ENCODE measurements around the gene TREH. TPM values are rescaled to one million over a fixed set of nuclear protein-coding genes. Genes with fewer than 3 reads are reported as not detected.

TREH gene
- total and polyA plus RNA-seq, 2 donors from 2014 or later: 1.0 to 10.2 TPM

DNA sequence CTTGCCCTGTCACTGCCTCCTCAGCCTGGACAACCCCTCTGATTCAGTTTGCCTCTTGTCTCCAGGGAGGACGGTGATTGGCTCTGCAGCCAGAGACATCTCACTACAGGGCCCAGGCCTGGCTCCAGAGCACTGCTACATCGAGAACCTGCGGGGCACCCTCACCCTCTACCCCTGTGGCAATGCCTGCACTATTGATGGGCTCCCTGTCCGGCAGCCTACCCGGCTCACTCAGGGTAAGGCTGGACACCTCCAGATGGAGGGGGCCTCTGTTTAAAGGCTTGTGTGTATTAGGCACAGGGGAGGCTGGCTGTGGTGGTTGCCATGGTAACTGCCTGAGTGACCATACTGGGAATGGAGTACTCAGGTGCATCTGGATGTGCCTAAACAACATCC, 63.5 kb downstream of the TREH start:
- Histone ChIP-seq H3K36me3 (ENCODE audit: control insufficient read depth in 2 of 3, insufficient read depth in 3 of 3, low read length in 3 of 3) (peaks cover 3 to 14% (median 8%) of the 10 kb centered on the region in 3 donors), H3K9ac (ENCODE audit: low read length in 3 of 3) (no peak overlapping the region), H3K4me3 (ENCODE audit: low read length in 3 of 3) (no peak overlapping the region), H3K27ac (ENCODE audit: low read depth in 2 of 2, low read length in 2 of 2) (peak overlapping the region in 1 of 2 donors; percentile 23), H3K4me1 (ENCODE audit: control insufficient read depth in 2 of 3, insufficient read depth in 2 of 3, low read depth in 1 of 3, low read length in 3 of 3) (peaks cover 17 to 68% (median 64%) of the 10 kb centered on the region in 3 donors), H3K9me3 (ENCODE audit: control insufficient read depth in 2 of 3, insufficient read depth in 1 of 3, low read length in 3 of 3) (no peaks in the 10 kb centered on the region), H3K27me3 (ENCODE audit: control insufficient read depth, insufficient read depth, low read length) (no peaks in the 10 kb centered on the region)
- TF ChIP-seq, protein P1, sequence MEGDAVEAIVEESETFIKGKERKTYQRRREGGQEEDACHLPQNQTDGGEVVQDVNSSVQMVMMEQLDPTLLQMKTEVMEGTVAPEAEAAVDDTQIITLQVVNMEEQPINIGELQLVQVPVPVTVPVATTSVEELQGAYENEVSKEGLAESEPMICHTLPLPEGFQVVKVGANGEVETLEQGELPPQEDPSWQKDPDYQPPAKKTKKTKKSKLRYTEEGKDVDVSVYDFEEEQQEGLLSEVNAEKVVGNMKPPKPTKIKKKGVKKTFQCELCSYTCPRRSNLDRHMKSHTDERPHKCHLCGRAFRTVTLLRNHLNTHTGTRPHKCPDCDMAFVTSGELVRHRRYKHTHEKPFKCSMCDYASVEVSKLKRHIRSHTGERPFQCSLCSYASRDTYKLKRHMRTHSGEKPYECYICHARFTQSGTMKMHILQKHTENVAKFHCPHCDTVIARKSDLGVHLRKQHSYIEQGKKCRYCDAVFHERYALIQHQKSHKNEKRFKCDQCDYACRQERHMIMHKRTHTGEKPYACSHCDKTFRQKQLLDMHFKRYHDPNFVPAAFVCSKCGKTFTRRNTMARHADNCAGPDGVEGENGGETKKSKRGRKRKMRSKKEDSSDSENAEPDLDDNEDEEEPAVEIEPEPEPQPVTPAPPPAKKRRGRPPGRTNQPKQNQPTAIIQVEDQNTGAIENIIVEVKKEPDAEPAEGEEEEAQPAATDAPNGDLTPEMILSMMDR (IDR thresholded peaks at IDR 0.05; ENCODE audit: borderline replicate concordance, extremely low read depth, insufficient read depth): no peak
- DNase-seq (peak in 4 of 5 donors; percentile 44 to 59 (median 52)), FAIRE-seq (no peak)
- intact Hi-C loops (cut with DNase I): no loop called here

DNA sequence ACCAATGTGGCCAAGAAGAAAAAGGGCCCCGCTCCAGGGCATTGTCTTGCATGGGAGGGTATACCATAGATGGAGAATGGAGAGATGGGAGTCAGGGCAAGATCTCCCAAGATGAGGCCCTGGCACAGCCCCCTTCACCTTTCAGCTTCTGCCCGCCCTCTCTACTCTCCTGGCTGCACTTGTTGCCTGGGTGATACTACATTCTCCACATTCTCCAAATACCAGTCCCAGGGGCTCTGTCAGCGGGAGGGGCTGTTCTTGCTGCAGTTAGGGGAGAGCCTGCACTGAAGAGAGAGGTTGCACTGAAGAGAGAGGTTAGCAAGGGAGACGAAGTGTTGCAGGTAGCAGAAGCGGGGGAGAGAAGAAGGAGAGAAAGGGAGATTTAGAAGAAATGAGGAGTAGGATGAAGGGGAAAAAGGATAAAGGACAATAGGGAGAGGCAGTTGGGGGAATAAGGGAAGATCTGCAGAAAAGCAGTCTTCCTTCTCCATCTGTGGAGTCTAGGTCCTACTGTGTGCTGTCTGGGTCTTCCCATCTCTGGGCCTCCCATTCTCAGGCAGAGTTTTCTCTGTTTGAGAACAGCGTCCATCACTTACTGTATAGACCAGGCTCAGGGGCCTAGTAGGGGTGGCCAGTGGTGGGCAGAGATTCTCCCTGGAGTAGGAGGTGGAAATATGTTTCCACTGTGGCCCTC, 64.0 kb downstream of the TREH start:
- H3K27ac ChIP-seq (ENCODE audit: low read depth in 2 of 2, low read length in 2 of 2): peak overlapping the region in 1 of 2 donors; percentile 23
- intact Hi-C loops (cut with DNase I): no loop called here
- H3K9ac ChIP-seq (ENCODE audit: low read length in 3 of 3): peak overlapping the region in 1 of 3 donors; percentile 1
- TF ChIP-seq, protein P1 (IDR thresholded peaks at IDR 0.05; ENCODE audit: borderline replicate concordance, extremely low read depth, insufficient read depth): no peak
- peaks cover 3 to 14% (median 8%) of the 10 kb centered on the region in 3 donors for H3K36me3 ChIP-seq (ENCODE audit: control insufficient read depth in 2 of 3, insufficient read depth in 3 of 3, low read length in 3 of 3)
- no peak overlapping the region for H3K4me3 ChIP-seq (ENCODE audit: low read length in 3 of 3)
- H3K27me3 ChIP-seq (ENCODE audit: control insufficient read depth, insufficient read depth, low read length): no peaks in the 10 kb centered on the region
- H3K9me3 ChIP-seq (ENCODE audit: control insufficient read depth in 2 of 3, insufficient read depth in 1 of 3, low read length in 3 of 3): no peaks in the 10 kb centered on the region
- H3K4me1 ChIP-seq (ENCODE audit: control insufficient read depth in 2 of 3, insufficient read depth in 2 of 3, low read depth in 1 of 3, low read length in 3 of 3): peaks cover 11 to 63% (median 59%) of the 10 kb centered on the region in 3 donors
- peak; percentile 53 to 96 (median 93) for DNase-seq
- FAIRE-seq: no peak

DNA sequence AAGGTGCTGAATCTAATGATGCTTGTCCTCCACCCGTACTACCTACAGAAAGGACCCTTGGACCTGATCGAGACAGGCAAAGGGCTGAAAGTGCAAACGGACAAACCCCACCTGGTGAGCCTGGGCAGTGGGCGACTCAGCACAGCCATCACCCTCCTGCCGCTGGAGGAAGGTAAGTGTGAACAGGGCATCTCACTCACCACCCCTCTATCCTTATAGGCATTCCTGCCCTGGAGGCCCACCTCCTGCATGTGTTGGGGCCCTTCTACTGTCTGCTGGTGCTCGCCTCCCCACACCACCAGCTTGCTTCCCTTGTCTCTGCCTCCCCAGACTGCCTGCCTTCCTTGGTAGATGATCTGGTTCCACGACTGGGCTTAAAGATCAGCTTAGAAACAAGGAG, 64.9 kb downstream of the TREH start:
- Histone ChIP-seq H3K9ac (ENCODE audit: low read length in 3 of 3) (no peak overlapping the region), H3K4me3 (ENCODE audit: low read length in 3 of 3) (no peak overlapping the region), H3K9me3 (ENCODE audit: control insufficient read depth in 2 of 3, insufficient read depth in 1 of 3, low read length in 3 of 3) (no peaks in the 10 kb centered on the region), H3K4me1 (ENCODE audit: control insufficient read depth in 2 of 3, insufficient read depth in 2 of 3, low read depth in 1 of 3, low read length in 3 of 3) (peaks cover 8 to 58% (median 55%) of the 10 kb centered on the region in 3 donors), H3K27me3 (ENCODE audit: control insufficient read depth, insufficient read depth, low read length) (no peaks in the 10 kb centered on the region), H3K27ac (ENCODE audit: low read depth in 2 of 2, low read length in 2 of 2) (peak overlapping the region in 1 of 2 donors; percentile 66), H3K36me3 (ENCODE audit: control insufficient read depth in 2 of 3, insufficient read depth in 3 of 3, low read length in 3 of 3) (peaks cover 3 to 14% (median 8%) of the 10 kb centered on the region in 3 donors)
- FAIRE-seq (no peak), DNase-seq (peak in 2 of 5 donors; percentile 44 to 46)
- TF ChIP-seq, protein P1 (IDR thresholded peaks at IDR 0.05; ENCODE audit: borderline replicate concordance, extremely low read depth, insufficient read depth): no peak
- intact Hi-C loops (cut with DNase I): no loop called here

Measured in kidney (tissue), 14 donors.